OCI-LY7 (cell line): ENCODE measurements around the gene TMPRSS9. TPM values are rescaled to one million over a fixed set of nuclear protein-coding genes. Genes with fewer than 3 reads are reported as not detected.
A peak's percentile ranks its signal among the peaks of the same experiment; 100 is the strongest.

Source experiments
- BruUV-seq: library from RNA; stranded (reverse); fragments of 400-500 nt; replicated peaks from 2 replicates; lab custom pipeline; 2021; lab: Mats Ljungman, UMichigan
- CTCF ChIA-PET: fragments of 300-600 bp; sonication (Branson Sonifier 250); formaldehyde crosslinking; loops from one replicate; lab custom pipeline; 2022; ENCODE audit warnings: antibody characterized with exemption; ENCODE audit not compliant: unreplicated experiment; lab: Charles Lee
- POLR2A ChIA-PET: fragments of 300-600 bp; sonication (Branson Sonifier 250); formaldehyde crosslinking; loops from one replicate; lab custom pipeline; 2022; ENCODE audit warnings: antibody characterized with exemption; lab: Charles Lee
- DNase-seq: peaks from one replicate; pipeline ENCODE4 v3.0.0-alpha.2; 2015; ENCODE audit warnings: low spot score
- H2AFZ ChIP-seq: fragments of 200-600 bp; sonication (generic), shearing (Covaris generic); 2 replicates; pipeline ENCODE4 v1.6.1; 2014; ENCODE audit warnings: mild to moderate bottlenecking, antibody characterized with exemption, low read length, moderate library complexity
- H3K27ac ChIP-seq: fragments of 200-600 bp; sonication (generic); 2 replicates; pipeline ENCODE4 v1.5.1; 2014; ENCODE audit warnings: mixed run types, low read depth, mild to moderate bottlenecking, moderate library complexity, low read length, inconsistent platforms; ENCODE audit not compliant: poor library complexity, severe bottlenecking
- H3K36me3 ChIP-seq: fragments of 200-600 bp; sonication (generic); 2 replicates; pipeline ENCODE4 v1.6.1; 2014; ENCODE audit warnings: mild to moderate bottlenecking, antibody characterized with exemption, low read length, moderate library complexity, mixed read lengths; ENCODE audit not compliant: insufficient read depth
- H3K4me1 ChIP-seq: fragments of 200-600 bp; sonication (generic); 2 replicates; pipeline ENCODE4 v1.5.1; 2014; ENCODE audit warnings: mild to moderate bottlenecking, low read length; ENCODE audit not compliant: insufficient read depth, poor library complexity, severe bottlenecking
- H3K4me2 ChIP-seq: fragments of 200-600 bp; sonication (generic); 2 replicates; pipeline ENCODE4 v1.6.1; 2014; ENCODE audit warnings: mild to moderate bottlenecking, low read length
- H3K4me3 ChIP-seq: fragments of 200-600 bp; sonication (generic); 2 replicates; pipeline ENCODE4 v1.5.1; 2014; ENCODE audit warnings: mild to moderate bottlenecking, low read depth, low read length; ENCODE audit not compliant: poor library complexity, severe bottlenecking
- H3K79me2 ChIP-seq: fragments of 200-600 bp; sonication (generic); 2 replicates; pipeline ENCODE4 v1.6.1; 2016; ENCODE audit warnings: low read depth, mild to moderate bottlenecking, low read length, moderate library complexity, mixed read lengths; ENCODE audit not compliant: insufficient read depth
- H3K9me2 ChIP-seq: fragments of 200-600 bp; sonication (generic); 2 replicates; pipeline ENCODE4 v1.6.1; 2016; ENCODE audit warnings: mild to moderate bottlenecking, low read length, mixed read lengths; ENCODE audit not compliant: insufficient read depth
- H3K9me3 ChIP-seq: fragments of 200-600 bp; sonication (generic); 2 replicates; pipeline ENCODE4 v1.6.1; 2014; ENCODE audit warnings: mild to moderate bottlenecking, mixed run types, low read length, mixed read lengths
- H4K20me1 ChIP-seq: fragments of 200-600 bp; sonication (generic); 2 replicates; pipeline ENCODE4 v1.6.1; 2014; ENCODE audit warnings: mild to moderate bottlenecking, antibody characterized with exemption, low read length, moderate library complexity, mixed read lengths; ENCODE audit not compliant: insufficient read depth
- CTCF ChIP-seq: fragments of 200-600 bp; sonication (generic); conservative IDR thresholded peaks from 2 replicates; pipeline ENCODE4 v1.5.1; 2014; ENCODE audit warnings: mild to moderate bottlenecking, antibody characterized with exemption, low read length, moderate library complexity, mixed read lengths
- EZH2phosphoT487 ChIP-seq: fragments of 200-600 bp; sonication (generic); IDR thresholded peaks from 2 replicates; pipeline ENCODE4 v1.6.1; 2018; ENCODE audit warnings: low read depth, borderline replicate concordance, mild to moderate bottlenecking, mixed run types, antibody characterized with exemption, low read length, moderate library complexity, mixed read lengths
- intact Hi-C: fragments of 100-400 bp; cut with micrococcal nuclease; formaldehyde crosslinking; loops from one replicate; pipeline ENCODE4 v1.10.0; 2022; ENCODE audit not compliant: unreplicated experiment
- total RNA-seq, 2 experiments: library from RNA; depleted of rRNA in 1 of 2; stranded (reverse); fragments of >200 nt in 1 of 2; shearing (Covaris generic) in 1 of 2; gene quantifications; 2 replicates each; pipeline ENCODE4 v1.2.3, GENCODE V29; 2014 to 2022

The TMPRSS9 gene
- total RNA-seq, 2 experiments from 2014 or later = 0.44 TPM; not detected in 1

GRCh38 chr19:2317300-2317699 lies 42.8 kb upstream of the TMPRSS9 start:
- Histone ChIP-seq H3K79me2 (no peaks in the 10 kb centered on the region), H3K9me3 (peaks cover 19% of the 10 kb centered on the region), H2AFZ (no peak overlapping the region), H4K20me1 (no peaks in the 10 kb centered on the region), H3K9me2 (no peaks in the 10 kb centered on the region), H3K4me1 (peaks cover 23% of the 10 kb centered on the region), H3K4me3 (no peak overlapping the region), H3K27ac (no peak overlapping the region), H3K4me2 (no peak overlapping the region), H3K36me3 (peaks cover 16% of the 10 kb centered on the region)
- DNase-seq = no peak
- BruUV-seq = no TSS peak
- intact Hi-C loops = loop anchor here (5.0 kb wide), 1 partner anchor 160 kb away; no protein-coding TSS in a partner anchor
- CTCF ChIA-PET = no interaction called here
- POLR2A ChIA-PET = no interaction called here
- TF ChIP-seq EZH2phosphoT487 (no peak), CTCF (no peak)

- 0 out of 2 replicates have a peak overlapping the region, but pooled peaks have one; percentile 51 for H3K4me2 ChIP-seq
- no peak overlapping the region for H3K4me3 ChIP-seq
- H3K9me2 ChIP-seq = no peaks in the 10 kb centered on the region
- peaks cover 20% of the 10 kb centered on the region for H3K36me3 ChIP-seq
- peaks cover 20% of the 10 kb centered on the region for H3K4me1 ChIP-seq
- intact Hi-C loops = loop anchor here (5.0 kb wide), 1 partner anchor 160 kb away; no protein-coding TSS in a partner anchor
- ChIA-PET POLR2A (no interaction called here), CTCF (no interaction called here)
- no peak for TF ChIP-seq CTCF
- TF ChIP-seq EZH2phosphoT487 = no peak
- BruUV-seq = no TSS peak
- H3K27ac ChIP-seq = peak overlapping the region; percentile 58
- no peak for DNase-seq
- peaks cover 19% of the 10 kb centered on the region for H3K9me3 ChIP-seq
- H2AFZ ChIP-seq = no peak overlapping the region
- no peaks in the 10 kb centered on the region for H4K20me1 ChIP-seq
- H3K79me2 ChIP-seq = no peaks in the 10 kb centered on the region
Measured at GRCh38 chr19:2317756-2318155, 42.3 kb upstream of the TMPRSS9 start.

GRCh38 chr19:2318923-2319322 lies 41.1 kb upstream of the TMPRSS9 start:
- DNase-seq = no peak
- TF ChIP-seq EZH2phosphoT487 (no peak), CTCF (no peak)
- H2AFZ ChIP-seq = no peak overlapping the region; the same call in 1 of the 2 replicates
- no peaks in the 10 kb centered on the region for H3K79me2 ChIP-seq
- POLR2A ChIA-PET = interaction anchor here (0.6 to 1.3 kb wide), 4 partner anchors 9 to 301 kb away, joined by 3 to 4 read pairs (median 4); no protein-coding TSS in a partner anchor
- peak overlapping the region; percentile 51 for H3K4me2 ChIP-seq
- H3K36me3 ChIP-seq = peaks cover 29% of the 10 kb centered on the region
- H3K9me3 ChIP-seq = peaks cover 19% of the 10 kb centered on the region
- BruUV-seq = no TSS peak
- CTCF ChIA-PET = interaction anchor here (1.0 kb wide), 1 partner anchor 29 kb away, joined by 9 read pairs; no protein-coding TSS in a partner anchor
- peak overlapping the region; percentile 58 for H3K27ac ChIP-seq
- no peaks in the 10 kb centered on the region for H3K9me2 ChIP-seq
- no peak overlapping the region for H3K4me3 ChIP-seq
- intact Hi-C loops = loop anchor here (5.0 kb wide), 1 partner anchor 162 kb away; no protein-coding TSS in a partner anchor
- H4K20me1 ChIP-seq = no peaks in the 10 kb centered on the region
- peaks cover 18% of the 10 kb centered on the region for H3K4me1 ChIP-seq
